HepG2 (cell line): ENCODE results near the gene COBLL1. TPM values are rescaled to one million over a fixed set of nuclear protein-coding genes. Genes with fewer than 3 reads are reported as not detected.

Experiments
- ATAC-seq: fragments of 200-7000 bp; cut with Tn5 transposase; 3 replicates; pipeline ENCODE4 v1.9.1; 2020; ENCODE audit warnings: mild to moderate bottlenecking, moderate library complexity
- BruUV-seq: library from RNA; stranded (reverse); fragments of 400-500 nt; replicated peaks from 2 replicates; lab custom pipeline; 2021; lab: Mats Ljungman, UMichigan
- CTCF ChIA-PET: fragments of 300-600 bp; formaldehyde crosslinking; extraction: SDS; loops from one replicate; lab custom pipeline; 2021; ENCODE audit warnings: low total read pairs, inconsistent platforms, low intra/inter-chr PET ratio; lab: Yijun Ruan, JAX
- POLR2A ChIA-PET: fragments of 350-600 bp; sonication (Branson Sonifier 250); formaldehyde crosslinking; loops from one replicate; lab custom pipeline; 2020; ENCODE audit warnings: antibody characterized with exemption, inconsistent platforms; lab: Yijun Ruan, JAX
- DNase-seq: peaks from one replicate; pipeline ENCODE4 v3.0.0-alpha.2; 2015; ENCODE audit warnings: low spot score
- FAIRE-seq: peaks from 3 replicates; lab custom pipeline; 2011; peaks lifted over from hg19 to GRCh38; lab: Jason Lieb, UNC
- H2AFZ ChIP-seq: one replicate; pipeline ENCODE4 v1.6.1; 2011; ENCODE audit warnings: low read length, inconsistent platforms
- H3K27ac ChIP-seq: fragments of 300-600 bp; 3 replicates; pipeline ENCODE4 v1.8.0; 2011; ENCODE audit warnings: mixed run types, mild to moderate bottlenecking, mixed read lengths, low read length, inconsistent platforms; ENCODE audit not compliant: insufficient read depth; ENCODE audit errors: extremely low read length
- H3K27me3 ChIP-seq, 2 experiments: fragments of 200-600 bp in 1 of 2; 2 replicates in 1 of 2; 3 replicates in 1 of 2; pipeline versions ENCODE4 v1.6.0 to v1.8.0; 2011; ENCODE audit warnings: low read length in 2 of 2, mild to moderate bottlenecking in 2 of 2, moderate library complexity in 2 of 2, inconsistent platforms in 1 of 2; ENCODE audit not compliant: insufficient read depth in 2 of 2, control insufficient read depth in 1 of 2
- H3K36me3 ChIP-seq, 2 experiments: fragments of 200-600 bp in 1 of 2; replicated peaks in 1 of 2; 2 replicates in 1 of 2; 3 replicates in 1 of 2; pipeline versions ENCODE4 v1.5.1 to v1.8.0; 2011; ENCODE audit warnings: low read length in 2 of 2, inconsistent platforms in 1 of 2; ENCODE audit not compliant: insufficient read depth in 2 of 2, control insufficient read depth in 1 of 2
- H3K4me1 ChIP-seq: 2 replicates; pipeline ENCODE4 v1.5.1; 2012; ENCODE audit warnings: low read length, inconsistent platforms; ENCODE audit not compliant: insufficient read depth
- H3K4me2 ChIP-seq: 2 replicates; pipeline ENCODE4 v1.6.0; 2011; ENCODE audit warnings: low read depth, low read length, inconsistent platforms
- H3K4me3 ChIP-seq, 3 experiments: fragments of 200-600 bp in 1 of 3; sonication (generic), shearing (Covaris generic) in 1 of 3; replicated peaks in 1 of 3; 2 replicates each; pipeline ENCODE4 v1.5.1; 2011 to 2016; ENCODE audit warnings: low read length in 3 of 3, inconsistent platforms in 2 of 3, low read depth in 2 of 3, mild to moderate bottlenecking in 2 of 3, control low read depth in 1 of 3, mixed read lengths in 1 of 3; ENCODE audit not compliant: insufficient read depth in 1 of 3
- H3K79me2 ChIP-seq: one replicate; pipeline ENCODE4 v1.6.1; 2011; ENCODE audit warnings: low read length, inconsistent platforms; ENCODE audit not compliant: insufficient read depth
- H3K9ac ChIP-seq: 2 replicates; pipeline ENCODE4 v1.6.0; 2011; ENCODE audit warnings: mild to moderate bottlenecking, low read depth, low read length, inconsistent platforms; ENCODE audit not compliant: insufficient read depth
- H3K9me3 ChIP-seq: 2 replicates; pipeline ENCODE4 v1.5.1; 2012; ENCODE audit warnings: mild to moderate bottlenecking, low read length
- H4K20me1 ChIP-seq: 2 replicates; pipeline ENCODE4 v1.6.0; 2011; ENCODE audit warnings: inconsistent platforms, mild to moderate bottlenecking, low read length, moderate library complexity; ENCODE audit not compliant: insufficient read depth
- ATF1 ChIP-seq: IDR thresholded peaks from 2 replicates; pipeline ENCODE4 v1.6.1; 2016; ENCODE audit warnings: mild to moderate bottlenecking, control low read depth
- CHD4 ChIP-seq: fragments of 200-600 bp; sonication (generic); IDR thresholded peaks from 2 replicates; pipeline ENCODE4 v1.7.0; 2017; ENCODE audit warnings: mild to moderate bottlenecking, low read length, borderline replicate concordance
- EEA1 ChIP-seq: sonication (generic); formaldehyde crosslinking; IDR thresholded peaks from 2 replicates; pipeline ENCODE4 v1.5.1; 2020; ENCODE audit warnings: mild to moderate bottlenecking, missing genetic modification reagents, borderline replicate concordance
- HOXA7 ChIP-seq: sonication (generic); formaldehyde crosslinking; IDR thresholded peaks from 2 replicates; pipeline ENCODE4 v1.8.1; 2022; ENCODE audit warnings: mild to moderate bottlenecking, missing genetic modification reagents, moderate library complexity
- MED13 ChIP-seq: sonication (generic); formaldehyde crosslinking; IDR thresholded peaks from 2 replicates; pipeline ENCODE4 v1.5.0; 2020; ENCODE audit warnings: missing genetic modification reagents
- MTA3 ChIP-seq: sonication (generic); formaldehyde crosslinking; IDR thresholded peaks from 2 replicates; pipeline ENCODE4 v1.4.0; 2020; ENCODE audit warnings: missing genetic modification reagents
- MYC ChIP-seq: sonication (generic); formaldehyde crosslinking; IDR thresholded peaks from 2 replicates; pipeline ENCODE4 v1.9.0; 2021; ENCODE audit warnings: missing genetic modification reagents, borderline replicate concordance
- RBFOX2 ChIP-seq: fragments of 200-400 bp; formaldehyde crosslinking; IDR thresholded peaks from 2 replicates; pipeline ENCODE4 v1.6.1; 2017; ENCODE audit warnings: low read depth, mild to moderate bottlenecking, low read length
- SCMH1 ChIP-seq: sonication (generic); formaldehyde crosslinking; IDR thresholded peaks from 2 replicates; pipeline ENCODE4 v1.9.0; 2021; ENCODE audit warnings: missing genetic modification reagents, mild to moderate bottlenecking, borderline replicate concordance
- SOX5 ChIP-seq: IDR thresholded peaks from 2 replicates; pipeline ENCODE4 v1.6.1; 2016; ENCODE audit warnings: borderline replicate concordance
- TBX3 ChIP-seq: fragments of 450-650 bp; IDR thresholded peaks from 2 replicates; pipeline ENCODE4 v1.6.1; 2017; ENCODE audit warnings: antibody characterized with exemption, mild to moderate bottlenecking, inconsistent platforms, borderline replicate concordance
- ZBTB43 ChIP-seq: sonication (generic); formaldehyde crosslinking; conservative IDR thresholded peaks from 2 replicates; pipeline ENCODE4 v1.4.0; 2020; ENCODE audit warnings: missing genetic modification reagents
- ZNF546 ChIP-seq: sonication (generic); formaldehyde crosslinking; conservative IDR thresholded peaks from 2 replicates; pipeline ENCODE4 v1.8.1; 2023; ENCODE audit warnings: mild to moderate bottlenecking, missing genetic modification reagents
- ZNF710 ChIP-seq: sonication (generic); formaldehyde crosslinking; IDR thresholded peaks from 2 replicates; pipeline ENCODE4 v1.5.0; 2020; ENCODE audit warnings: mild to moderate bottlenecking, missing genetic modification reagents, borderline replicate concordance
- ZNF713 ChIP-seq: sonication (generic); formaldehyde crosslinking; IDR thresholded peaks from 2 replicates; pipeline ENCODE4 v1.4.0; 2020; ENCODE audit warnings: mild to moderate bottlenecking, missing genetic modification reagents
- ZSCAN25 ChIP-seq: sonication (generic); formaldehyde crosslinking; IDR thresholded peaks from 2 replicates; pipeline ENCODE4 v1.8.0; 2022; ENCODE audit warnings: mild to moderate bottlenecking, missing genetic modification reagents
- in situ Hi-C: cut with HindIII; loops from 2 replicates; pipeline ENCODE4 v1.10.0; 2017; ENCODE audit warnings: low pct_unique_long_range_greater_than_20kb; ENCODE audit not compliant: extremely low pct_ligation_motif_present
- intact Hi-C: fragments of 100-400 bp; cut with micrococcal nuclease; formaldehyde crosslinking; loops from one replicate; pipeline ENCODE4 v1.10.0; 2022; ENCODE audit not compliant: unreplicated experiment
- polyA plus RNA-seq, 8 experiments: library from polyadenylated mRNA; depleted of rRNA in 3 of 8; stranded (reverse) in 7 of 8; unstranded in 1 of 8; fragments of >200 nt; fragmentation: Illumina TruSeq in 4 of 8; extraction: Trizol in 4 of 8; gene quantifications; 2 replicates each; pipeline versions ENCODE4 v1.2.1 to v1.2.3, GENCODE V29; 2011 to 2016; ENCODE audit warnings: low read depth in 4 of 8, missing spikeins in 1 of 8, mixed read lengths in 1 of 8; ENCODE audit not compliant: insufficient read depth in 1 of 8
- total RNA-seq, 5 experiments: library from RNA; depleted of rRNA; stranded (reverse); fragments of >200 nt; fragmentation: Illumina TruSeq; extraction: Trizol; gene quantifications; 2 replicates each; pipeline ENCODE4 v1.2.3, GENCODE V29; 2016; ENCODE audit warnings: low read depth in 1 of 5

Gene COBLL1
- total and polyA plus RNA-seq, 2 of the 13 experiments (the other 11 are each of a cell fraction or from before 2014, with no cell fraction given) = 32.6 to 86.8 TPM

- FAIRE-seq (no peak), DNase-seq (no peak), ATAC-seq (no peak)
- Histone ChIP-seq H2AFZ (no peak overlapping the region), H3K79me2 (no peaks in the 10 kb centered on the region), H3K9me3 (no peaks in the 10 kb centered on the region), H3K4me2 (no peak overlapping the region), H3K4me3 (no peak overlapping the region), H3K27me3 (no peaks in the 10 kb centered on the region), H3K9ac (no peak overlapping the region), H3K4me1 (no peaks in the 10 kb centered on the region), H3K36me3 (no peaks in the 10 kb centered on the region), H4K20me1 (no peaks in the 10 kb centered on the region), H3K27ac (no peak overlapping the region)
- CTCF ChIA-PET = no interaction called here
- no peak for TF ChIP-seq MED13 (CRISPR knock-in tag)
- TF ChIP-seq ZNF713 = no peak
- no peak for TF ChIP-seq CHD4
- TF ChIP-seq HOXA7 (CRISPR knock-in tag) = no peak
- TF ChIP-seq ZBTB43 (CRISPR knock-in tag) = no peak
- TF ChIP-seq SCMH1 = no peak
- TF ChIP-seq ATF1 = no peak
- TF ChIP-seq RBFOX2 = no peak
- TF ChIP-seq ZSCAN25 (CRISPR knock-in tag) = no peak
- TF ChIP-seq ZNF546 = no peak
- TF ChIP-seq SOX5 = no peak
- no peak for TF ChIP-seq EEA1 (CRISPR knock-in tag)
- TF ChIP-seq MTA3 = no peak
- no peak for TF ChIP-seq MYC
- TF ChIP-seq TBX3 = no peak
- TF ChIP-seq ZNF710 = no peak
- POLR2A ChIA-PET = no interaction called here
- BruUV-seq = no TSS peak
- in situ Hi-C loops = no loop called here
- intact Hi-C loops = no loop called here
These were observed 172.3 kb downstream of the COBLL1 start for GRCh38 chr2:164669291-164669690.
